T47D (cell line): ENCODE measurements around the gene PXYLP1.

Experiments
- DNase-seq, 2 experiments: peaks; one replicate each; pipeline versions ENCODE4 v3.0.0 to v3.0.0-alpha.2; 2011 to 2012; ENCODE audit warnings: low read depth in 1 of 2, low spot score in 1 of 2
- JUND ChIP-seq: IDR thresholded peaks from 2 replicates; pipeline ENCODE4 v1.6.1; 2012; ENCODE audit warnings: low read depth
- in situ Hi-C: cut with HindIII; loops from 2 replicates; pipeline ENCODE4 v1.10.0; 2016; ENCODE audit warnings: low sequenced_read_pairs, low pct_unique_long_range_greater_than_20kb

PXYLP1 gene

GRCh38 chr3:141274411-141275031 is 42.9 kb downstream of the PXYLP1 start:
- TF ChIP-seq JUND, result no peak
- in situ Hi-C loops, result no loop called here
- peak in 1 of 2 experiments; percentile 23 for DNase-seq

GRCh38 chr3:141275032-141275422 is 43.4 kb downstream of the PXYLP1 start:
- DNase-seq, result peak in 1 of 2 experiments; percentile 42
- in situ Hi-C loops, result no loop called here
- TF ChIP-seq JUND, result no peak

- no peak for TF ChIP-seq JUND
- in situ Hi-C loops, result no loop called here
- DNase-seq, result no peak
Observed at GRCh38 chr3:141275511-141275910, 43.9 kb downstream of the PXYLP1 start.

- peak; percentile 61 to 98 for DNase-seq
- in situ Hi-C loops, result no loop called here
Observed at GRCh38 chr3:141275973-141276372, 44.3 kb downstream of the PXYLP1 start.

GRCh38 chr3:141276398-141276797 is 44.8 kb downstream of the PXYLP1 start:
- in situ Hi-C loops, result no loop called here
- no peak for TF ChIP-seq JUND

More at GRCh38 chr3:141275973-141276372, 44.3 kb downstream of the PXYLP1 start:
- no peak for TF ChIP-seq JUND

GRCh38 chr3:141277451-141277850 is 45.8 kb downstream of the PXYLP1 start:
- no peak for TF ChIP-seq JUND
- DNase-seq, result no peak
- in situ Hi-C loops, result no loop called here

More at GRCh38 chr3:141276398-141276797, 44.8 kb downstream of the PXYLP1 start:
- DNase-seq, result no peak

- DNase-seq, result no peak
- in situ Hi-C loops, result no loop called here
- TF ChIP-seq JUND, result no peak
Observed at GRCh38 chr3:141278196-141279076, 46.8 kb downstream of the PXYLP1 start.

- DNase-seq, result peak; percentile 42 to 75
- TF ChIP-seq JUND, result no peak
- in situ Hi-C loops, result no loop called here
Observed at GRCh38 chr3:141279077-141279967, 47.7 kb downstream of the PXYLP1 start.

- no peak for TF ChIP-seq JUND
- DNase-seq, result no peak
- in situ Hi-C loops, result no loop called here
Observed at GRCh38 chr3:141280086-141280485, 48.5 kb downstream of the PXYLP1 start.

GRCh38 chr3:141280690-141281089 is 49.1 kb downstream of the PXYLP1 start:
- no peak for DNase-seq
- in situ Hi-C loops, result no loop called here
- no peak for TF ChIP-seq JUND

- in situ Hi-C loops, result no loop called here
- TF ChIP-seq JUND, result no peak
- DNase-seq, result no peak
Observed at GRCh38 chr3:141285570-141285969, 53.9 kb downstream of the PXYLP1 start.

- no peak for DNase-seq
- no peak for TF ChIP-seq JUND
- in situ Hi-C loops, result no loop called here
Observed at GRCh38 chr3:141286856-141287255, 55.2 kb downstream of the PXYLP1 start.
